A549 (cell line): Measurements from ENCODE around the gene TMEM44. TPM values are rescaled to one million over a fixed set of nuclear protein-coding genes. Genes with fewer than 3 reads are reported as not detected.

Experiments
- ATAC-seq, 2 experiments: fragments of 200-7000 bp in 1 of 2; fragments of >200 bp in 1 of 2; cut with Nextera tagmentation in 1 of 2; cut with Tn5 transposase in 1 of 2; 3 replicates each; pipeline versions ENCODE4 v1.8.0 to v1.9.1; 2018 to 2020; ENCODE audit warnings: mild to moderate bottlenecking in 1 of 2, moderate library complexity in 1 of 2
- CTCF ChIA-PET: fragments of 300-600 bp; sonication (Branson Sonifier 250); formaldehyde crosslinking; extraction: SDS; loops from one replicate; lab custom pipeline; 2021; ENCODE audit warnings: antibody characterized with exemption, inconsistent platforms; lab: Yijun Ruan, JAX
- POLR2A ChIA-PET: fragments of 350-600 bp; formaldehyde crosslinking; extraction: SDS; loops from one replicate; lab custom pipeline; 2021; ENCODE audit warnings: antibody characterized with exemption, inconsistent platforms; lab: Yijun Ruan, JAX
- DNase-seq, 2 experiments: peaks; one replicate each; pipeline versions ENCODE4 v3.0.0 to v3.0.0-alpha.2; 2011 to 2016; ENCODE audit warnings: low read depth in 1 of 2, low spot score in 1 of 2
- FAIRE-seq: peaks from 2 replicates; lab custom pipeline; 2011; peaks lifted over from hg19 to GRCh38; lab: Jason Lieb, UNC
- H3K27ac ChIP-seq, 2 experiments: fragments of >200 bp; sonication (Bioruptor Twin); formaldehyde crosslinking; 3 replicates each; pipeline ENCODE4 v1.5.1; 2016 to 2017
- H3K4me1 ChIP-seq: fragments of >200 bp; sonication (Bioruptor Twin); formaldehyde crosslinking; 3 replicates; pipeline ENCODE4 v1.6.1; 2016
- H3K4me2 ChIP-seq: fragments of >200 bp; sonication (Bioruptor Twin); formaldehyde crosslinking; 3 replicates; pipeline ENCODE4 v1.6.1; 2016
- H3K4me3 ChIP-seq: fragments of >200 bp; sonication (Bioruptor Twin); formaldehyde crosslinking; 3 replicates; pipeline ENCODE4 v1.5.1; 2016
- H3K9me3 ChIP-seq: fragments of >200 bp; sonication (Bioruptor Twin); formaldehyde crosslinking; 3 replicates; pipeline ENCODE4 v1.6.1; 2016
- BHLHE40 ChIP-seq: IDR thresholded peaks from 2 replicates; pipeline ENCODE4 v1.6.1; 2012; ENCODE audit warnings: low read depth, low read length, inconsistent platforms
- CBX2 ChIP-seq: fragments of 200-600 bp; sonication (generic); IDR thresholded peaks from 2 replicates; pipeline ENCODE4 v1.6.1; 2016; ENCODE audit warnings: low read depth, mild to moderate bottlenecking, borderline replicate concordance
- CHD2 ChIP-seq: fragments of 150-350 bp; IDR thresholded peaks from 2 replicates; pipeline ENCODE4 v1.6.1; 2014; ENCODE audit warnings: low read length; ENCODE audit not compliant: partially characterized antibody
- CHD4 ChIP-seq: fragments of 200-600 bp; sonication (generic); IDR thresholded peaks from 2 replicates; pipeline ENCODE4 v1.6.1; 2016; ENCODE audit warnings: antibody characterized with exemption, mild to moderate bottlenecking, borderline replicate concordance
- EHF ChIP-seq: fragments of 250-450 bp; sonication (Bioruptor Pico); IDR thresholded peaks from 2 replicates; pipeline ENCODE4 v1.5.0; 2020; ENCODE audit warnings: mild to moderate bottlenecking
- EHMT2 ChIP-seq: fragments of 200-600 bp; sonication (generic); IDR thresholded peaks from 2 replicates; pipeline ENCODE4 v1.6.1; 2016; ENCODE audit warnings: antibody characterized with exemption, low read depth, mild to moderate bottlenecking, moderate library complexity
- ESRRA ChIP-seq: fragments of 150-350 bp; IDR thresholded peaks from 2 replicates; pipeline ENCODE4 v1.6.1; 2014; ENCODE audit warnings: mild to moderate bottlenecking, low read length, borderline replicate concordance
- FOSL2 ChIP-seq, 2 experiments: fragments of 450-650 bp in 1 of 2; fragments of >200 bp in 1 of 2; sonication (Bioruptor Twin) in 1 of 2; formaldehyde crosslinking; IDR thresholded peaks; 2 replicates each; pipeline versions ENCODE4 v1.5.0 to v1.6.1; 2016 to 2020; ENCODE audit warnings: mild to moderate bottlenecking in 1 of 2, moderate library complexity in 1 of 2
- HOXB5 ChIP-seq: fragments of 250-450 bp; sonication (Bioruptor Pico); IDR thresholded peaks from 2 replicates; pipeline ENCODE4 v1.5.0; 2020; ENCODE audit warnings: mild to moderate bottlenecking, moderate library complexity
- JUNB ChIP-seq: fragments of >200 bp; sonication (Bioruptor Twin); formaldehyde crosslinking; IDR thresholded peaks from 2 replicates; pipeline ENCODE4 v1.6.1; 2016
- KDM1A ChIP-seq: fragments of 200-600 bp; sonication (generic); IDR thresholded peaks from 2 replicates; pipeline ENCODE4 v1.6.1; 2016; ENCODE audit warnings: low read depth, mild to moderate bottlenecking
- MAFK ChIP-seq: fragments of 450-650 bp; IDR thresholded peaks from 2 replicates; pipeline ENCODE4 v1.6.1; 2014; ENCODE audit not compliant: partially characterized antibody
- NPAS2 ChIP-seq: fragments of 250-450 bp; sonication (Bioruptor Pico); IDR thresholded peaks from 2 replicates; pipeline ENCODE4 v1.8.0; 2022; ENCODE audit warnings: mild to moderate bottlenecking, moderate library complexity, borderline replicate concordance
- NR3C1 ChIP-seq: fragments of >200 bp; sonication (Bioruptor Twin); formaldehyde crosslinking; IDR thresholded peaks from 3 replicates; pipeline ENCODE4 v1.6.1; 2017
- RAD21 ChIP-seq, 2 experiments: fragments of >200 bp in 1 of 2; sonication (Bioruptor Twin) in 1 of 2; formaldehyde crosslinking in 1 of 2; IDR thresholded peaks in 1 of 2; conservative IDR thresholded peaks in 1 of 2; 2 replicates in 1 of 2; 3 replicates in 1 of 2; pipeline ENCODE4 v1.6.1; 2012 to 2018; ENCODE audit warnings: inconsistent platforms in 1 of 2
- RNF2 ChIP-seq: fragments of 200-600 bp; sonication (generic); IDR thresholded peaks from 2 replicates; pipeline ENCODE4 v1.6.1; 2016; ENCODE audit warnings: low read depth, mild to moderate bottlenecking, antibody characterized with exemption, moderate library complexity, borderline replicate concordance
- ZFP36 ChIP-seq: fragments of 450-650 bp; IDR thresholded peaks from 2 replicates; pipeline ENCODE4 v1.6.1; 2014; ENCODE audit warnings: borderline replicate concordance; ENCODE audit not compliant: partially characterized antibody
- ZSCAN20 ChIP-seq: fragments of 250-450 bp; sonication (Bioruptor Pico); IDR thresholded peaks from 2 replicates; pipeline ENCODE4 v1.8.0; 2022; ENCODE audit warnings: mild to moderate bottlenecking, moderate library complexity
- WGBS: methylation state at CpG from one replicate; pipeline ENCODE4 v1.1.6; 2017; ENCODE audit errors: missing lambda C conversion rate; 5-methylcytosine and 5-hydroxymethylcytosine counted together
- polyA plus RNA-seq, 4 experiments: library from polyadenylated mRNA; depleted of rRNA in 3 of 4; stranded (reverse); fragments of >200 nt; fragmentation: RNase III in 1 of 4; extraction: RNeasy Plus Mini Kit Qiagen cat#74134 plus additional on column Dnase treatment in 1 of 4; gene quantifications; 2 replicates in 3 of 4; 3 replicates in 1 of 4; pipeline ENCODE4 v1.2.3, GENCODE V29; 2011 to 2017
- TF ChIP-seq, protein P1 (sequence below): fragments of >200 bp; sonication (Bioruptor Twin); formaldehyde crosslinking; IDR thresholded peaks from 2 replicates; pipeline ENCODE4 v1.6.1; 2016
- TF ChIP-seq, protein P2 (sequence below): IDR thresholded peaks from 2 replicates; pipeline ENCODE4 v1.6.1; 2012
- TF ChIP-seq, protein P3 (sequence below): fragments of 450-650 bp; IDR thresholded peaks from 2 replicates; pipeline ENCODE4 v1.6.1; 2014; ENCODE audit warnings: antibody characterized with exemption

TMEM44 gene
- polyA plus RNA-seq, 2 of the 4 experiments (the other 2 are of a cell fraction), result 16.0 to 17.0 TPM

DNA sequence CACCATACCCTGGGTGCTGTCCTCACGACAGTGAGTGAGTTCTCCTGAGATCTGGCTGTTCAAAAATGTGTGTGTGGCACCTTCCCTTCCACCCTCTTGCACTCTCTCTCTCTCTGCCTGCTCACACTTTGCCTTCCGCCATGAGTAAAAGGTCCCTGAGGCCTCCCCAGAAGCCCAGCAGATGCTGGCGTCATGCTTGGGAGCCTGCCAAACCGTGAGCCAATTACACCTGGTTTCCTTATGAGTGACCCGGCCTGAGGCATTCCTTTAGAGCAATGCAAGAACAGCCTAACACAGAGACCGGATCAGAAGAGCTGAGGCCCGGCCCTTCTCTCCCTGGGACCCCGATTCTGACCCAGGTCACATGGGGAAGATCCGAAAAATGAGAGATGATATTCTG is 15.4 kb downstream of the TMEM44 start:
- CTCF ChIA-PET, result no interaction called here
- peak overlapping the region in 1 of 2 experiments; percentile 46; a peak in 2 of 6 replicates for H3K27ac ChIP-seq
- FAIRE-seq, result no peak
- ATAC-seq, result no peak
- no peak for DNase-seq
- 85% methylated on average over 9 of the region's 9 CpGs for whole genome bisulfite sequencing
- TF ChIP-seq CBX2 (no peak), EHF (CRISPR knock-in tag) (no peak), EHMT2 (no peak), HOXB5 (CRISPR knock-in tag) (no peak), FOSL2 (IDR thresholded peaks at IDR 0.05) (no peak), FOSL2 (CRISPR knock-in tag; IDR thresholded peaks at IDR 0.05) (no peak), ESRRA (no peak), ZFP36 (no peak)
- TF ChIP-seq, protein P1, sequence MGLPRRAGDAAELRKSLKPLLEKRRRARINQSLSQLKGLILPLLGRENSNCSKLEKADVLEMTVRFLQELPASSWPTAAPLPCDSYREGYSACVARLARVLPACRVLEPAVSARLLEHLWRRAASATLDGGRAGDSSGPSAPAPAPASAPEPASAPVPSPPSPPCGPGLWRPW, result no peak
- TF ChIP-seq, all 56 proteins: peak for 0
- Histone ChIP-seq H3K4me2 (no peak overlapping the region), H3K4me1 (no peaks in the 10 kb centered on the region), H3K9me3 (no peaks in the 10 kb centered on the region), H3K4me3 (no peak overlapping the region)
- POLR2A ChIA-PET, result no interaction called here

DNA sequence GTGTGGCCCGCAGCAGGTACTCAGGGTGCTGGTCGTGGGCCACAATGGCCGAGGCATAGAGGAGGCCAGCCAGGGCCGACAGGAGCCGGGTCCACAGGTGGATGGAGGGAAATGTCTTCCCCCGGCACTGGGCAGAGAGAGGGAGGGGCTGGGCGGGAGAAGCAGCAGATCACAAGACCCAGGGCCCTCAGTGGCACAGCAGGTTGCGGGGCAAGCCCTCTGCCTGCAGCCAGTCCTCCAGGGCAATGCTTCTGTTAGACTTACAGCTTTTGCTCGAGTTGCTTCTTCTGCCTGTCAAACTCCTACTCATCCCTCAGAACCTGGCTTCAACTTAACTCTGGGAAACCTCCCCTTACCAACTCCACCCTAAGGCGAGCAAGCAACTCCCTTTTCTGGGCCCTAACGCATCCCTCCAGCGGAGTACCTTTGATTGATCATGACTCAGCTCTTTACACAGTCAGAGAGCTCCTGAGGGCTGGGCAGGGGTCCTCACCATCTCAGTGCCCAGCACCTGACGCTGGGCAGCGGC is 16.0 kb downstream of the TMEM44 start:
- FAIRE-seq (no peak), ATAC-seq (no peak)
- CTCF ChIA-PET, result no interaction called here
- H3K4me2 ChIP-seq, result no peak overlapping the region
- H3K27ac ChIP-seq, result peak overlapping the region in 1 of 2 experiments; percentile 46; a peak in 2 of 6 replicates
- no peaks in the 10 kb centered on the region for H3K9me3 ChIP-seq
- POLR2A ChIA-PET, result no interaction called here
- no peak overlapping the region for H3K4me3 ChIP-seq
- H3K4me1 ChIP-seq, result no peaks in the 10 kb centered on the region
- whole genome bisulfite sequencing, result 90% methylated on average over 11 of the region's 14 CpGs
- peak; percentile 47 for TF ChIP-seq MAFK
- TF ChIP-seq, protein P2, sequence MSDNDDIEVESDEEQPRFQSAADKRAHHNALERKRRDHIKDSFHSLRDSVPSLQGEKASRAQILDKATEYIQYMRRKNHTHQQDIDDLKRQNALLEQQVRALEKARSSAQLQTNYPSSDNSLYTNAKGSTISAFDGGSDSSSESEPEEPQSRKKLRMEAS, result no peak
- TF ChIP-seq, all 56 proteins: peak for 1
- DNase-seq, result no peak

DNA sequence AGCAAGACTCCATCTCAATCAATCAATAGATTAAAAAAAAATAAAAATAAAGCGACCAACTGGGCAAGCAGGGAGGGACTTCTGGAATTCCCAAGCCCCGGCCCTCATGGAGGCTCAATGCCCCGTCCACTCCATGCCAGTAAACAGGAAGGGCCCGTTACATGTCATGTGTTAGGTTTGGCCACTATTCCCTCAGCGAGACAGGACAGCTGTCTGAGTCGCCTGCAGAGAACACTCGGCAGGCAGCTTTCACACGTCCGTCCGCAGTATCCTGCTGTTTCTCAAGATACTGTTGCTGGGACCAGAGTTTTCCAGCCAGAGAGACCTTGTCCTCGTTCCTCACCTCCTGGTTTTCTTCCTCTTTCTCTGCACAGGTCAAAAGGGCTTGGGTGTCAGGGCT is 18.0 kb downstream of the TMEM44 start:
- Histone ChIP-seq H3K4me2 (no peak overlapping the region), H3K27ac (no peak overlapping the region), H3K4me3 (no peak overlapping the region), H3K4me1 (no peaks in the 10 kb centered on the region), H3K9me3 (no peaks in the 10 kb centered on the region)
- ChIA-PET POLR2A (no interaction called here), CTCF (interaction anchor here (1.0 to 2.7 kb wide), 2 partner anchors 10 to 26 kb away, joined by 4 to 10 read pairs; no protein-coding TSS in a partner anchor)
- 93% methylated on average over 11 of the region's 11 CpGs for WGBS
- ATAC-seq (0 out of 6 replicates have a peak, but pooled peaks of 1 of the 2 experiments have one; percentile 13), FAIRE-seq (no peak), DNase-seq (no peak)
- TF ChIP-seq NPAS2 (CRISPR knock-in tag) (no peak), RNF2 (no peak), JUNB (no peak), CHD2 (no peak), EHF (CRISPR knock-in tag) (no peak), ZSCAN20 (CRISPR knock-in tag) (no peak), MAFK (no peak), CHD4 (no peak), RAD21 (conservative IDR thresholded peaks at IDR 0.05 in 1 of 2, IDR thresholded peaks at IDR 0.05 in 1 of 2) (no peak), NR3C1 (no peak), BHLHE40 (no peak), EHMT2 (no peak), ESRRA (no peak), KDM1A (no peak)
- TF ChIP-seq, protein P3, sequence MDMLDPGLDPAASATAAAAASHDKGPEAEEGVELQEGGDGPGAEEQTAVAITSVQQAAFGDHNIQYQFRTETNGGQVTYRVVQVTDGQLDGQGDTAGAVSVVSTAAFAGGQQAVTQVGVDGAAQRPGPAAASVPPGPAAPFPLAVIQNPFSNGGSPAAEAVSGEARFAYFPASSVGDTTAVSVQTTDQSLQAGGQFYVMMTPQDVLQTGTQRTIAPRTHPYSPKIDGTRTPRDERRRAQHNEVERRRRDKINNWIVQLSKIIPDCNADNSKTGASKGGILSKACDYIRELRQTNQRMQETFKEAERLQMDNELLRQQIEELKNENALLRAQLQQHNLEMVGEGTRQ, result no peak
